Umbilical cord (tissue), 2 donors: ENCODE data around the gene FBXO45. TPM values are rescaled to one million over a fixed set of nuclear protein-coding genes. Genes with fewer than 3 reads are reported as not detected.
A peak's percentile ranks its signal among the peaks of the same experiment; 100 is the strongest.
"Not testable (repeated sequence)": the region's sequence is repeated elsewhere in the genome, so short reads cannot be mapped to it uniquely, and the experiment has no call there.

Experiments used
- DNase-seq: peaks from one replicate; pipeline ENCODE4 v3.0.0-alpha.2; 2015; ENCODE audit warnings: low spot score
- total RNA-seq: library from RNA; depleted of rRNA; stranded (reverse); fragments of >200 nt; gene quantifications from one replicate; pipeline ENCODE4 v1.2.3, GENCODE V29; 2014; ENCODE audit warnings: low replicate concordance; ENCODE audit not compliant: insufficient read depth

Gene FBXO45
- total RNA-seq, 1 donor from 2014 or later = 11.8 TPM

- DNase-seq = no peak
These were observed 13.2 kb upstream of the FBXO45 start for GRCh38 chr3:196555295-196555694.

GRCh38 chr3:196557236-196557635 lies 11.2 kb upstream of the FBXO45 start:
- DNase-seq = no peak

- no peak for DNase-seq
These were observed 10.0 kb upstream of the FBXO45 start for GRCh38 chr3:196558476-196558875.

GRCh38 chr3:196559826-196560225 lies 8.6 kb upstream of the FBXO45 start:
- DNase-seq = no peak

GRCh38 chr3:196563721-196564225 lies 4.7 kb upstream of the FBXO45 start:
- no peak for DNase-seq

GRCh38 chr3:196569003-196569516 lies 600 bp downstream of the FBXO45 start:
- peak; percentile 20 for DNase-seq

GRCh38 chr3:196570332-196570731 lies 1.9 kb downstream of the FBXO45 start:
- not testable (repeated sequence) for DNase-seq

- no peak for DNase-seq
These were observed 3.9 kb downstream of the FBXO45 start for GRCh38 chr3:196572389-196572788.

GRCh38 chr3:196585044-196585757 lies 16.7 kb downstream of the FBXO45 start:
- no peak for DNase-seq

- no peak for DNase-seq
These were observed 21.8 kb downstream of the FBXO45 start for GRCh38 chr3:196590279-196590678.

- DNase-seq = no peak
These were observed 27.9 kb downstream of the FBXO45 start for GRCh38 chr3:196596355-196596754.

GRCh38 chr3:196597971-196598733 lies 29.7 kb downstream of the FBXO45 start:
- DNase-seq = not testable (repeated sequence)

GRCh38 chr3:196599734-196600128 lies 31.3 kb downstream of the FBXO45 start:
- no peak for DNase-seq

- no peak for DNase-seq
These were observed 31.9 kb downstream of the FBXO45 start for GRCh38 chr3:196600359-196600758.

- DNase-seq = no peak
These were observed 34.2 kb downstream of the FBXO45 start for GRCh38 chr3:196602673-196603072.

- no peak for DNase-seq
These were observed 35.2 kb downstream of the FBXO45 start for GRCh38 chr3:196603683-196604082.

GRCh38 chr3:196604548-196604947 lies 36.1 kb downstream of the FBXO45 start:
- DNase-seq = no peak

- DNase-seq = no peak
These were observed 40.2 kb downstream of the FBXO45 start for GRCh38 chr3:196608693-196609092.

- peak; percentile 73 for DNase-seq
These were observed 40.9 kb downstream of the FBXO45 start for GRCh38 chr3:196609343-196609775.

- DNase-seq = no peak
These were observed 41.5 kb downstream of the FBXO45 start for GRCh38 chr3:196609805-196610515.

GRCh38 chr3:196611761-196612483 lies 43.5 kb downstream of the FBXO45 start:
- DNase-seq = peak; percentile 36
